Bronchial epithelial cell (primary cell): ENCODE measurements around the gene PTPRD. TPM values are rescaled to one million over a fixed set of nuclear protein-coding genes. Genes with fewer than 3 reads are reported as not detected.
A peak's percentile ranks its signal among the peaks of the same experiment; 100 is the strongest.

Experiments
- DNase-seq: peaks from one replicate; pipeline ENCODE4 v3.0.0-alpha.2; 2010; ENCODE audit warnings: low read depth
- FAIRE-seq: peaks from 2 replicates; lab custom pipeline; 2011; peaks lifted over from hg19 to GRCh38; lab: Jason Lieb, UNC
- H3K27me3 ChIP-seq: 2 replicates; pipeline ENCODE4 v1.5.1; 2011; ENCODE audit warnings: low read length; ENCODE audit not compliant: control insufficient read depth, insufficient read depth
- H3K36me3 ChIP-seq: 2 replicates; pipeline ENCODE4 v1.5.1; 2011; ENCODE audit warnings: low read length; ENCODE audit not compliant: control insufficient read depth, insufficient read depth
- H3K4me3 ChIP-seq: 2 replicates; pipeline ENCODE4 v1.5.1; 2011; ENCODE audit warnings: mild to moderate bottlenecking, low read depth, low read length, control low read depth
- CTCF ChIP-seq: IDR thresholded peaks from 2 replicates; pipeline ENCODE4 v1.5.1; 2011; ENCODE audit warnings: mild to moderate bottlenecking, moderate library complexity, low read length, control low read depth, inconsistent platforms; ENCODE audit not compliant: insufficient read depth, severe bottlenecking
- total RNA-seq: library from RNA; depleted of rRNA; stranded (reverse); fragments of >200 nt; gene quantifications from 2 replicates; pipeline ENCODE4 v1.2.1, GENCODE V29; 2014

PTPRD gene
- total RNA-seq, 1 donor from 2014 or later: 2.9 TPM

- FAIRE-seq: no peak
- Histone ChIP-seq H3K27me3 (no peaks in the 10 kb centered on the region), H3K4me3 (no peak overlapping the region), H3K36me3 (no peaks in the 10 kb centered on the region)
- no peak for DNase-seq
- no peak for TF ChIP-seq CTCF
These were observed 688.4 kb downstream of the PTPRD start for GRCh38 chr9:9924376-9924775.

GRCh38 chr9:9921805-9922204 is 691.0 kb downstream of the PTPRD start:
- DNase-seq (peak; percentile 19), FAIRE-seq (no peak)
- no peak for TF ChIP-seq CTCF
- no peaks in the 10 kb centered on the region for H3K36me3 ChIP-seq
- no peaks in the 10 kb centered on the region for H3K27me3 ChIP-seq
- H3K4me3 ChIP-seq: no peak overlapping the region

DNA sequence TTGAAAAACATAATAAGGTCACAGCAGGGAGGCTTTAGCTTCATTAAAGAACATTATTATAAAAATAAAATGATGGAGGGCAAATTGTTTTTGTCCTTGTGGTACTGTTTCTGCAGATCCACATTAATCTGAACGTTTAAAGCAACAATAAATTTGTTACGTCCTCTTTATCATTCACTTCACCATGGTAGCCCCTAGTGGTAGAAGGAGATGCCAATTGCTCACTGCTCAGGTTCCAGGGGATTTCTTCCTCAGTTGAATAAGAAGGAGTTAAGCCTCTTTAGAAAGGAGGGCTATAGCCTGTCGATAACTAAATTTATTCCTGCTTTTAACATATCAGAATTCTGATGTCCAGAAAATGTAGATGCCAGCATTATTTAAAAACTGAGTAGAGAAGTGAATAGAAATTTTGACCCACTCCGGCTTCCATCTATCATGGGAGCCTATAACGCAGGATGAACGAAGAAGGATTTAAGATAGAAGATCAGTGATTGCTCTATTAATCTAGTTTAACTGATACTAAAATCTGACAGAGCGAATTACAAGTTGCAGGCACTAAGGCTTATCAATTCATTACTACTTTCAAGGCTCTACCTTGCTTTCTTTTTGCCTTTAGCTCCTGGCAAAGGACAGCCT is 692.3 kb downstream of the PTPRD start:
- no peak for TF ChIP-seq CTCF
- FAIRE-seq (no peak), DNase-seq (no peak)
- Histone ChIP-seq H3K36me3 (no peaks in the 10 kb centered on the region), H3K4me3 (no peak overlapping the region), H3K27me3 (no peaks in the 10 kb centered on the region)

DNA sequence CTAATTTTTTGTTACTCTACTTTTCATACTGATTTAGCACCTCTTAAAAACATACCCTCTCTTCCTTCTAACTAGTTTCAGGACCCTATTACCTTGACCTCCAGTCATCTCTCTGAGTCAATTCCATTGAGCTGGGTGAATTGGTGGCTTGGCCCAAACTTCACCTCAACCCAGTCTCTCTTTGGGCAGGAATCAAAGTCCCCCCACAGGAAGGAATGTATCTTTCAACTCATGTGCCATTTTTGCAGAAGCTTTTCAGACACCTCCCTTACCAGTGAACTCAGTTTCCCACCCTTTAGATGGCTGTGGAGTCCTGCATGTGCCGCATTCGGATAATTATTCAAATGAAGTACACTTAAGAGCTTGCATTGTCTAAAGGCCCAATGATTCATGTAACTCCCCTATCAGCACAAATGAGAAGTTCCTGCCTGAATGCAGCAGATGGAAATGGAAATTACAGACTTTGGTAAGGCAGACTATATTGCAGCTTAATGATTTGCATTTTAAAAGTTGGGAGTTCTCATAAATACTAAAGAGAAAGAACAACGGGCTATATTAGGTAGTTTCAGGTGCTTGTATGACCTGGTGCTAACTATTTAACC is 693.5 kb downstream of the PTPRD start:
- DNase-seq (no peak), FAIRE-seq (no peak)
- no peak for TF ChIP-seq CTCF

GRCh38 chr9:9917400-9917799 is 695.4 kb downstream of the PTPRD start:
- H3K4me3 ChIP-seq: no peak overlapping the region
- H3K36me3 ChIP-seq: no peaks in the 10 kb centered on the region
- no peak for TF ChIP-seq CTCF
- FAIRE-seq (no peak), DNase-seq (no peak)
- H3K27me3 ChIP-seq: no peaks in the 10 kb centered on the region

More for the DNA sequence above, 693.5 kb downstream of the PTPRD start:
- Histone ChIP-seq H3K27me3 (no peaks in the 10 kb centered on the region), H3K36me3 (no peaks in the 10 kb centered on the region), H3K4me3 (no peak overlapping the region)
